ENCODE data around the gene RSPH3. TPM values are rescaled to one million over a fixed set of nuclear protein-coding genes. Genes with fewer than 3 reads are reported as not detected.
A peak's percentile ranks its signal among the peaks of the same experiment; 100 is the strongest.

The RSPH3 gene
- total and polyA plus RNA-seq, 2 of the 8 experiments (the other 6 are each of a cell fraction or from before 2014, with no cell fraction given): 0.60 to 2.7 TPM

DNA sequence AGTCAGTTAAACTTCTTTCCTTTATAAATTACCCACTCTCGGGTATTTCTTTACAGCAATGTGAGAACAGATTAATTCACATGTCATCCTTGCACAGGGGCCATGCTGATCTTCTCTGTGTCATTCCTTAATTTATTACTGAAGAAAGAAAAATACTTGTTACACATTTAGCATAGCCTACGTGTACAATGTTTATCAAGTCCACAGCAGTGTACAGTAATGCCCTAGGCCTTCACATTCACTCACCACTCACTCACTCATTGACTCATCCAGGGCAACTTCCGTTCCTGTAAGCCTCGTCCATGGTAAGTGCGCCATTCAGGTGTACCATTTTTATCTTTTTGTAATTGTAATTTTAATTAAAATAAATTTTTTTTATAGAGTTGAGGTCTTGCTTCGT, 73.6 kb downstream of the RSPH3 start:
- no peaks in the 10 kb centered on the region; a peak in 1 of 4 replicates for H3K9me3 ChIP-seq (ENCODE audit: insufficient read depth in 2 of 2, low read depth in 1 of 2, low read length in 1 of 2)
- no peaks in the 10 kb centered on the region for H3K27me3 ChIP-seq (replicated peaks in 1 of 4; ENCODE audit: control insufficient read depth in 3 of 4, extremely low read depth in 1 of 4, insufficient read depth in 3 of 4, low read length in 3 of 4)
- H3K56ac ChIP-seq (replicated peaks; ENCODE audit: insufficient read length, low read depth, low read length): no peak overlapping the region
- no peak for DNase-seq (ENCODE audit: low read depth in 1 of 2, low spot score in 2 of 2)
- H2BK12ac ChIP-seq (ENCODE audit: low read depth, low read length): peak overlapping the region; percentile 77
- H3K4me2 ChIP-seq (ENCODE audit: insufficient read depth in 1 of 2, low read depth in 2 of 2, low read length in 2 of 2): no peak overlapping the region
- no peak overlapping the region for H3K18ac ChIP-seq (ENCODE audit: extremely low read depth, low read length)
- H3K4me1 ChIP-seq (replicated peaks in 1 of 4; ENCODE audit: control insufficient read depth in 3 of 4, insufficient read depth in 4 of 4, low read length in 3 of 4): peaks cover 7 to 18% (median 12%) of the 10 kb centered on the region in 4 experiments
- H3K14ac ChIP-seq (ENCODE audit: insufficient read length): no peak overlapping the region
- H4K5ac ChIP-seq (ENCODE audit: insufficient read length, low read depth, low read length): no peak overlapping the region
- H3K79me1 ChIP-seq (ENCODE audit: low read depth, low read length): no peaks in the 10 kb centered on the region
- H3K9ac ChIP-seq (replicated peaks in 1 of 4; ENCODE audit: extremely low read depth in 1 of 4, low read depth in 3 of 4, low read length in 3 of 4): no peak overlapping the region
- H2AFZ ChIP-seq (ENCODE audit: low read length): no peak overlapping the region
- H3K36me3 ChIP-seq (ENCODE audit: control insufficient read depth in 2 of 4, insufficient read depth in 4 of 4, low read length in 3 of 4): no peaks in the 10 kb centered on the region
- H3K23ac ChIP-seq (ENCODE audit: insufficient read length): no peak overlapping the region
- no peak overlapping the region for H2BK15ac ChIP-seq (ENCODE audit: low read length)
- H3K23me2 ChIP-seq (ENCODE audit: low read depth, low read length): no peaks in the 10 kb centered on the region; the same call in 1 of the 2 replicates
- H4K91ac ChIP-seq (replicated peaks; ENCODE audit: insufficient read length, low read length): no peak overlapping the region
- FAIRE-seq: no peak
- no peak overlapping the region for H2BK20ac ChIP-seq (ENCODE audit: low read length)
- H2BK120ac ChIP-seq (replicated peaks; ENCODE audit: low read depth, low read length): no peak overlapping the region
- POLR2A ChIA-PET (ENCODE audit: partially characterized antibody): no interaction called here
- no peak overlapping the region for H3K4me3 ChIP-seq (ENCODE audit: extremely low read depth in 1 of 4, insufficient read depth in 2 of 4, low read depth in 3 of 4, low read length in 4 of 4)
- H2BK5ac ChIP-seq (ENCODE audit: low read depth, low read length): 0 out of 2 replicates have a peak overlapping the region, but pooled peaks have one; percentile 8
- no peak overlapping the region for H3K4ac ChIP-seq (replicated peaks; ENCODE audit: insufficient read length, low read depth, low read length)
- H4K8ac ChIP-seq (ENCODE audit: extremely low read depth, insufficient read depth, low read length): no peak overlapping the region
- CTCF ChIA-PET (ENCODE audit: partially characterized antibody): interaction anchor here (1.0 kb wide), 1 partner anchor 180 kb away, joined by 6 read pairs; no protein-coding TSS in a partner anchor
- WGBS, 2 experiments (ENCODE audit: extremely low coverage in 1 of 2, insufficient coverage in 1 of 2, insufficient read length in 1 of 2, insufficient replicate concordance in 2 of 2, low coverage in 1 of 2, low lambda C conversion rate in 2 of 2, missing lambda C conversion rate in 1 of 2): 85% methylated on average over 6 of the region's 6 CpGs; no CpG with 5 or more reads in 1 of the 2 experiments
- H3K27ac ChIP-seq (ENCODE audit: low read depth, low read length): no peak overlapping the region
- no peaks in the 10 kb centered on the region for H3K79me2 ChIP-seq (ENCODE audit: control insufficient read depth in 1 of 2, insufficient read depth in 2 of 2, low read length in 2 of 2)
- TF ChIP-seq JUN (IDR thresholded peaks at IDR 0.05; ENCODE audit: low read depth, low read length) (no peak), YY1 (IDR thresholded peaks at IDR 0.05; ENCODE audit: low read depth, low read length) (no peak), POLR2AphosphoS5 (IDR thresholded peaks at IDR 0.05; ENCODE audit: low read depth, low read length) (no peak), BACH1 (IDR thresholded peaks at IDR 0.05; ENCODE audit: low read length) (no peak), SIRT6 (IDR thresholded peaks at IDR 0.05; ENCODE audit: low read length) (no peak), GTF2F1 (IDR thresholded peaks at IDR 0.05; ENCODE audit: borderline replicate concordance, low read depth, low read length) (no peak), TAF7 (optimal IDR thresholded peaks at IDR 0.05; ENCODE audit: borderline replicate concordance, low read depth, low read length) (no peak), GABPA (IDR thresholded peaks at IDR 0.05; ENCODE audit: borderline replicate concordance, insufficient read depth, low read length) (no peak), PHF8 (conservative IDR thresholded peaks at IDR 0.05; ENCODE audit: low read depth, low read length) (no peak), SIN3A (conservative IDR thresholded peaks at IDR 0.05 in 1 of 2, IDR thresholded peaks at IDR 0.05 in 1 of 2; ENCODE audit: low read depth in 1 of 2, low read length in 2 of 2) (no peak)
- TF ChIP-seq, protein P1, sequence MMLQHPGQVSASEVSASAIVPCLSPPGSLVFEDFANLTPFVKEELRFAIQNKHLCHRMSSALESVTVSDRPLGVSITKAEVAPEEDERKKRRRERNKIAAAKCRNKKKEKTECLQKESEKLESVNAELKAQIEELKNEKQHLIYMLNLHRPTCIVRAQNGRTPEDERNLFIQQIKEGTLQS (IDR thresholded peaks at IDR 0.05; ENCODE audit: insufficient read depth, low read depth, low read length): no peak
- H2AK5ac ChIP-seq (ENCODE audit: low read depth, low read length): no peak overlapping the region
- no peaks in the 10 kb centered on the region for H4K20me1 ChIP-seq (replicated peaks in 1 of 2; ENCODE audit: control insufficient read depth in 1 of 2, insufficient read depth in 2 of 2, low read length in 2 of 2)

Measured in H1 (cell line).